Duodenal mucosa (tissue), 2 donors: Measurements from ENCODE around the gene MARVELD3.
"Not testable (repeated sequence)": the region's sequence is repeated elsewhere in the genome, so short reads cannot be mapped to it uniquely, and the experiment has no call there.

Experiments used
- H3K27ac ChIP-seq: one replicate; pipeline ENCODE4 v1.7.0; 2013; ENCODE audit warnings: low read depth, low read length
- H3K27me3 ChIP-seq, 2 donors: one replicate each; pipeline ENCODE4 v1.7.0; 2013; ENCODE audit warnings: low read length in 2 of 2, control low read depth in 1 of 2; ENCODE audit not compliant: insufficient read depth in 2 of 2, control insufficient read depth in 1 of 2
- H3K36me3 ChIP-seq, 2 donors: one replicate each; pipeline ENCODE4 v1.7.0; 2013; ENCODE audit warnings: low read length in 2 of 2, control low read depth in 1 of 2; ENCODE audit not compliant: insufficient read depth in 2 of 2, control insufficient read depth in 1 of 2
- H3K4me1 ChIP-seq, 2 donors: one replicate each; pipeline ENCODE4 v1.7.0; 2013; ENCODE audit warnings: low read length in 2 of 2, control low read depth in 1 of 2; ENCODE audit not compliant: insufficient read depth in 2 of 2, control insufficient read depth in 1 of 2
- H3K4me3 ChIP-seq, 2 donors: one replicate each; pipeline ENCODE4 v1.7.0; 2013; ENCODE audit warnings: low read length in 2 of 2, low read depth in 1 of 2
- H3K9ac ChIP-seq, 2 donors: one replicate each; pipeline ENCODE4 v1.7.0; 2013; ENCODE audit warnings: low read length in 2 of 2, low read depth in 1 of 2
- H3K9me3 ChIP-seq, 2 donors: one replicate each; pipeline ENCODE4 v1.7.0; 2013; ENCODE audit warnings: low read length in 2 of 2, control low read depth in 1 of 2; ENCODE audit not compliant: control insufficient read depth in 1 of 2

The MARVELD3 gene, protein sequence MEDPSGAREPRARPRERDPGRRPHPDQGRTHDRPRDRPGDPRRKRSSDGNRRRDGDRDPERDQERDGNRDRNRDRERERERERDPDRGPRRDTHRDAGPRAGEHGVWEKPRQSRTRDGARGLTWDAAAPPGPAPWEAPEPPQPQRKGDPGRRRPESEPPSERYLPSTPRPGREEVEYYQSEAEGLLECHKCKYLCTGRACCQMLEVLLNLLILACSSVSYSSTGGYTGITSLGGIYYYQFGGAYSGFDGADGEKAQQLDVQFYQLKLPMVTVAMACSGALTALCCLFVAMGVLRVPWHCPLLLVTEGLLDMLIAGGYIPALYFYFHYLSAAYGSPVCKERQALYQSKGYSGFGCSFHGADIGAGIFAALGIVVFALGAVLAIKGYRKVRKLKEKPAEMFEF

GRCh38 chr16:71626018-71626857 lies at the start of gene MARVELD3:
Gene MARVELD3, plus strand, starts transcription at chr16:71626184. Its CDS starts 46 bp downstream, at chr16:71626230.
- no peaks in the 10 kb centered on the region for H3K27me3 ChIP-seq
- peak within 1 kb of the TSS; percentile 79 to 82 for H3K9ac ChIP-seq
- peaks cover 11 to 13% of the 10 kb centered on the region in 2 donors for H3K4me1 ChIP-seq
- peak within 1 kb of the TSS; percentile 75 to 80 for H3K4me3 ChIP-seq
- peak within 1 kb of the TSS; percentile 83 for H3K27ac ChIP-seq
- H3K36me3 ChIP-seq = peaks cover 4 to 5% of the 10 kb centered on the region in 2 donors
- no peaks in the 10 kb centered on the region for H3K9me3 ChIP-seq

GRCh38 chr16:71576971-71577370 lies 49.0 kb upstream of the MARVELD3 start, which contains the start of gene TAT:
Gene TAT, minus strand, starts transcription at chr16:71577092. Its CDS starts 677 bp downstream, at chr16:71576415.
- Histone ChIP-seq H3K36me3 (no peaks in the 10 kb centered on the region), H3K4me1 (no peaks in the 10 kb centered on the region), H3K27ac (no peak within 1 kb of the TSS), H3K9ac (no peak within 1 kb of the TSS), H3K27me3 (peaks cover 0 to 11% of the 10 kb centered on the region in 2 donors), H3K4me3 (no peak within 1 kb of the TSS), H3K9me3 (no peaks in the 10 kb centered on the region)

DNA sequence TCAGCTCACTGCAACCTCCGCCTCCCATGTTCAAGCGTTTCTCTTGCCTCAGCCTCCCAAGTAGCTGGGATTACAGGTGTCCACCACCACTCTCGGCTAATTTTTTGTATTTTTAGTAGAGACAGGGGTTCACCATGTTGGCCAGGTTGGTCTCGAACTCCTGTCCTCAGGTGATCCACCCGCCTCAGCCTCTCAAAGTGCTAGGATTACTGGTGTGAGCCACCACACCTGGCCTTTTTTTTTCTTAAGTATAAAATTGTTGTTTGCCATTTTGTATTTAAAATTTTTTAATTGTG lies 43.5 kb upstream of the MARVELD3 start:
- not testable (repeated sequence) for H3K36me3 ChIP-seq, H3K4me1 ChIP-seq, H3K27ac ChIP-seq

GRCh38 chr16:71584543-71585317 lies 41.3 kb upstream of the MARVELD3 start:
- no peaks in the 10 kb centered on the region for H3K4me1 ChIP-seq
- no peak overlapping the region for H3K4me3 ChIP-seq
- no peaks in the 10 kb centered on the region for H3K27me3 ChIP-seq
- no peaks in the 10 kb centered on the region for H3K9me3 ChIP-seq
- H3K36me3 ChIP-seq = no peaks in the 10 kb centered on the region
- H3K9ac ChIP-seq = no peak overlapping the region
- no peak overlapping the region for H3K27ac ChIP-seq

More for the DNA sequence above, 43.5 kb upstream of the MARVELD3 start:
- H3K4me3 ChIP-seq, H3K9me3 ChIP-seq, H3K9ac ChIP-seq, H3K27me3 ChIP-seq: not testable (repeated sequence)

DNA sequence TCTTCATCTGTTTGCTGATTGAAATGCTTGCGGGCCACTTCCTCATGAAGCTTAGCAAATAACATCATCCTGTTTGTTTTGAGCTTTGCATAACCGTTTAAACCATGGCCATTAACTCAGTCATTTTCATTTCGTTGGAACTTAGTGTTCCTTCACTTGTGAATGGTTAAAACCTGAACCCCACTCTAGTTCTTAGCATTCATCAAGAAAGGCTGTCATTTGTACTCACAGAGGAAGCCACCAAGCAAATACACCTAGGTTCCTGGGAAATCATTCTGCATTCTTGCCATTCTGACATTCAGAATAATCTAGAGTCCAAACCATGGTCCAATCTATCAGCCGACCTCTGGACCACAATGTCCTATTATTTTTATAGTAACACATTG lies 40.7 kb upstream of the MARVELD3 start:
- Histone ChIP-seq H3K4me1 (no peaks in the 10 kb centered on the region), H3K27me3 (no peaks in the 10 kb centered on the region), H3K27ac (no peak overlapping the region)

DNA sequence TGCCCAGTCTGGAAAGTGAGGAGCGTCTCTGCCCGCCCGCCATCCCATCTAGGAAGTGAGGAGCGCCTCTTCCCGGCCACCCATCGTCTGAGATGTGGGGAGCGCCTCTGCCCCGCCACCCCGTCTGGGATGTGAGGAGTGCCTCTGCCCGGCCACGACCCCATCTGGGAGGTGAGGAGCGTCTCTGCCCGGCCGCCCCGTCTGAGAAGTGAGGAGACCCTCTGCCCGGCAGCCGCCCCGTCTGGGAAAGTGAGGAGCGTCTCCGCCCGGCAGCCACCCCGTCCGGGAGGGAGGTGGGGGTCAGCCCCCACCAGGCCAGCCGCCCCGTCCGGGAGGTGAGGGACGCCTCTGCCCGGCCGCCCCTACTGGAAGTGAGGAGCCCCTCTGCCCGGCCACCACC lies 36.6 kb upstream of the MARVELD3 start:
- H3K36me3 ChIP-seq, H3K4me1 ChIP-seq, H3K27ac ChIP-seq, H3K4me3 ChIP-seq, H3K9ac ChIP-seq, H3K27me3 ChIP-seq, H3K9me3 ChIP-seq: not testable (repeated sequence)

More for the DNA sequence above, 40.7 kb upstream of the MARVELD3 start:
- Histone ChIP-seq H3K4me3 (no peak overlapping the region), H3K36me3 (no peaks in the 10 kb centered on the region), H3K9me3 (no peaks in the 10 kb centered on the region), H3K9ac (no peak overlapping the region)

DNA sequence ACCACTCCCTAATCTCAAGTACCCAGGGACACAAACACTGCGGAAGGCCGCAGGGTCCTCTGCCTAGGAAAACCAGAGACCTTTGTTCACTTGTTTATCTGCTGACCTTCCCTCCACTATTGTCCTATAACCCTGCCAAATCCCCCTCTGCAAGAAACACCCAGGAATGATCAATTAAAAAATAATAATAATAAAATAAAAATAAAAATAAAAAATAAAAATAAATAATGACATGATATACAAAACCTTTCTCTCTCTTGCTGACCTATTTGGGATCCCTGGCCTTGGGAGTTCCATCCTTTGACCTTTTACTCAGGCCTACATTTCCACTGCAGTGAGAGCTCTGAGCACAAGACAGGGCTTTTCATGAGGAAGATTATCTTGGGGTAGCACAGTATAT lies 35.9 kb upstream of the MARVELD3 start:
- H3K9ac ChIP-seq, H3K9me3 ChIP-seq, H3K27me3 ChIP-seq, H3K4me1 ChIP-seq, H3K36me3 ChIP-seq, H3K27ac ChIP-seq, H3K4me3 ChIP-seq: not testable (repeated sequence)

GRCh38 chr16:71590584-71590983 lies 35.4 kb upstream of the MARVELD3 start:
- H3K36me3 ChIP-seq = no peaks in the 10 kb centered on the region
- H3K27me3 ChIP-seq = peaks cover 3 to 7% of the 10 kb centered on the region in 2 donors
- no peaks in the 10 kb centered on the region for H3K4me1 ChIP-seq
- no peak overlapping the region for H3K9ac ChIP-seq
- no peak overlapping the region for H3K27ac ChIP-seq
- H3K4me3 ChIP-seq = no peak overlapping the region
- no peaks in the 10 kb centered on the region for H3K9me3 ChIP-seq

DNA sequence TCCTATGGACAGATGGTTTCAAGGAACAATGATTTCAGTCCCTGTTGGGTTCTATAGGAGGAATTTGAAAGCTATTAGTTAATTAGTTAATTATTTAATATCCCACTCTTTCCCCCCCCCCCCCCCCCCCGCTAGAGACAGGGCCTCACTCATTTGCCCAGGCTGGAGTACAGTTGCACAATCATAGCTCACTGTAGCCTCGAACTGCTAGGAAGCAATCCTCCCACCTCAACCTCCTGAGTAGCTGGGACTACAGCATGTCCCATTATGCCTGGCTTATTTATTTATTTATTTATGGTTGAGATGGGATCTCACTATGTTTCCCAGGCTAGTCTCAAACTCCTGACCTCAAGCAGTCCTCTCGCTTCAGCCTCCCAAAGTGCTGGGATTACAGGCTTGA lies 34.1 kb upstream of the MARVELD3 start:
- H3K36me3 ChIP-seq = no peaks in the 10 kb centered on the region
- peaks cover 3 to 7% of the 10 kb centered on the region in 2 donors for H3K27me3 ChIP-seq
- H3K4me1 ChIP-seq = no peaks in the 10 kb centered on the region
- no peak overlapping the region for H3K9ac ChIP-seq
- H3K27ac ChIP-seq = no peak overlapping the region
- no peak overlapping the region for H3K4me3 ChIP-seq
- H3K9me3 ChIP-seq = no peaks in the 10 kb centered on the region
